ENCODE results near the gene HAPLN3.

The HAPLN3 gene

DNA sequence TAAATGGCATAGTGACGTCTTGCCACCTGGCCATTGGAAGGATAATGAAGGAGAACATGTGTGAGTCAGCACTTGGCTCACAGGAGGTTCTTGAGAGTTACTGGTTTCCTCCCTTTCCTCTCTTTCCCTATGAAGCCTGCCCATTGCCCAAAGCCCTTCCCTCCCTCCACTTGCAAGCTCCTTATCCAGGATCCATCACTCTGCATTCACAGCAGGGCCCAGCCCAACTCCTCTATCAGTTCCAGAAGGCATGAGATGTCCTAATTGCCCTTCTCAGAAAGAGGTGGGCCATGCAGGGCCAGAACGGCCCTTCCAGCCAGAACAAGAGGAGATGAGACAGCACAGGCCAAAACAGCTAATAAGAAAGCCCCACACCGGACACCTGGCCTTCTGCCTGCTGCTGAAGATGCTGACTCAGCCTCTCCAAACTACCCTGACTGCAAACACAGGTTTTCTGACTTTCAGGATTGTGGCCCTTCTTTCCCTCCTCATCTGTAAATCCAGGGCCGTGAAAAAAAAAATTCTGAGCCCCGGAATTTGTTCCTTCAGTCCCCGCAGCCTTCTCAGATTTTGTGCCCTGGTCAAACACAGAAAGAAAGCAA, 29.7 kb downstream of the HAPLN3 start:
- FAIRE-seq: no peak
- no peak for DNase-seq (ENCODE audit: insufficient read length, low spot score)

DNA sequence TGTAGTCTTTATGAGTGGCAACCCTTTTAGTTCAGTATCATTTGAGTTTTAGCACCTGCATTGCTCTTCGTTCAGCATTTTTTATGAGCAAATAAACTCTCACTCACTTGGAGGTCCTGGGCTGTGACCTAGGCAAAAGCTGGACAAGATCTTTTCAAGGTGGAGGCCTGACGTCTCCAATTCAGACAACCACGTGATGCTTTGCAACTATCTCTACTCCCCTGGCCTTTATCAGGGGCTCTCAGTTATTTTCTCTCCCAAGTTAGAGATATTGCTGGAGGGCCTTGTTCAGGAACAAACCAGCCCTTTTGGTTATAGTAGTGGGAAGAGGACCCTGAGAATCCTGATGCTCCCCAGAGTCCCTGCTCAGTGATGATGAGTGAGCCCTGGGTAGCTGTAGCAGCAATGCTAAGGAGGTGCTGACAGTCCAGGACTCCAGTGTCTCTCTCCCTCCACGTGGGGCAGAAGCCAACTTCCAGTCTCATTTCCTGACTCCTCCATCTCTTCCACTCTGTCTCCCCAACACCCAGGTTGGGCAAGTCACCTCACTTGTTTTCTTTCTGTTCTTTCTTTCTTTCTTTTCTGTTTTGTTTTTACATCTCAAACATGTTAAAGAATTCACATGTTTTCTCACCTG, 30.4 kb downstream of the HAPLN3 start:
- DNase-seq (ENCODE audit: insufficient read length, low spot score) (no peak), FAIRE-seq (no peak)

DNA sequence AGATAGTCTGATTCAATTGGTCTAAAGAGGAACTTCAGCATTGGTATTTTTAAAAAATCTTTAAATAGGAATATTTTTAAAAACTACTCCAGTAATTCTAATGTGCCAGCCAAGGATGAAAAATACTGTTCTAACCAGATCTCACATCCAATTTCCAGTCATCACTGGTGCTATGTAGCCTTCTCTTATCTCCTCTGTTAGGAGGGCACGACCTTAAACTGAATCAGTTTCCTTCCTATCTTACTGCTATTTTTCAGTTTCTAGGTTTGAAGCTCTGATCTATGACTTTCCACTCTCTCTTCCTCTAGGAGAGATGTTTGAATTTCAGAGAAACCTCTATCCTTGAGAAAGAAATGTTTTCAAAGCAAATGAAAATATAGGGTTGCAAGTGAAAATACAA, 31.9 kb downstream of the HAPLN3 start:
- FAIRE-seq: no peak
- DNase-seq (ENCODE audit: insufficient read length, low spot score): no peak

DNA sequence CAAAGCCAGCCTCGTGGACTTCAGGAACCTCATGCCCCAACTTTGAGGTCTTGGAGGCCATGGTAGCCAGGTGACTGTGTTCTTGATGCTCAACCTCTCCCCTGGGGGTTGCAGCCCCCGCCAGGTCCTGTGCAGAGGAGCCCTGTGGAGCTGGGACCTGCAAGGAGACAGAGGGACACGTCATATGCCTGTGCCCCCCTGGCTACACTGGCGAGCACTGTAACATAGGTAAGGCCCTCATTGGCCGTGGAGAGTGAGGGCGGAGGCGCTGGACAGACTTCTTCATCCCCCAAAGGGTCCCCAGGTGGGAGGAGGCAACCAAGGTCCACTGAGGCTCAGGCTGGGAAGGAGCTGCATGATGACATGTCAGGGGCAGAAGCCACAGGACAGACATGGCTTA, 35.1 kb downstream of the HAPLN3 start:
- FAIRE-seq (no peak), DNase-seq (ENCODE audit: insufficient read length, low spot score) (no peak)

DNA sequence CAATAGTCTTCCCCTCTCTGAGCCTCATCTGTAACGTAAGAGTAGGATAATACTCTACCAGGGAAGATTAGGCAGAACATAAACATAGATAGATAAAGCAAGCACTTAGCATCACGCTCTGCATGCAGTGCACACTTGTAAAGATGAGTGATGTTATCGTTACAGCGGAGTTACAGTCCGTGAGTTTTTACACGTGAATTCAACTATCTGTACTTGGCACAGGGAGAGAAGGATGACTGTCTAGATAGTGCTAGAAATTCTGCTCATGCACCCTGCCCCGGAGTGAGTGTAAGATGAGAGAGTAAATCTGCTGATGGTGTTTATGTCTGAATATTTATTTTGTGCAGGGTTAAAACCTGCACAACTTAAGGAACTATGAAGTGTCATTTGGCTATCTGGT, 35.8 kb downstream of the HAPLN3 start:
- FAIRE-seq: no peak

DNA sequence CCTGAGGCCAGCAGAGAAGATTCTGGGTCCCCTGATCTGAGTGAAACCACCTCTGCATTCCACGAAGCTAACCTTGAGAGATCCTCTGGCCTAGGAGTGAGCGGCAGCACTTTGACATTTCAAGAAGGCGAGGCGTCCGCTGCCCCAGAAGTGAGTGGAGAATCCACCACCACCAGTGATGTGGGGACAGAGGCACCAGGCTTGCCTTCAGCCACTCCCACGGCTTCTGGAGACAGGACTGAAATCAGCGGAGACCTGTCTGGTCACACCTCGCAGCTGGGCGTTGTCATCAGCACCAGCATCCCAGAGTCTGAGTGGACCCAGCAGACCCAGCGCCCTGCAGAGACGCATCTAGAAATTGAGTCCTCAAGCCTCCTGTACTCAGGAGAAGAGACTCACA, 36.4 kb downstream of the HAPLN3 start:
- no peak for FAIRE-seq

More for the DNA sequence above, 35.8 kb downstream of the HAPLN3 start:
- DNase-seq (ENCODE audit: insufficient read length, low spot score): no peak

DNA sequence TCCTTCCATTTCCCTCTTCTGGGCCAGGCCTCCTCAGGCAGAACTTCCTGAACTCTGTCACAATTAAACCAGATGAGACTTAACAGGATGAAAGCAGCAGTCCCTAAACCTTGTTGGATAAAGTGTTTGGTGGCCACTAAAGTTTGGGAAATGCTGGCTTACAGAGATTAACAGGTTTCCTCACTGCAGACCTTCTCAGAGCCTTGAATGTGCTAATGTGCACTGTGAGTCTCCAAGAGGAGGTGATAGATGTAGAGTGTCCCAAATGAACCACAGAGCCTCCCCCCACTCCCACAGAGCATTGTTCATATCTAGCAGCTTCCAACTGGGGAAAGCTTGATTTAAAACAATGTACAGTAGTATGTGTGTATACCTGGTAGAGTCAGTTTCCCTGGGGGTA, 42.9 kb downstream of the HAPLN3 start:
- DNase-seq (ENCODE audit: insufficient read length, low spot score) (no peak), FAIRE-seq (no peak)

More for the DNA sequence above, 36.4 kb downstream of the HAPLN3 start:
- DNase-seq (ENCODE audit: insufficient read length, low spot score): no peak

DNA sequence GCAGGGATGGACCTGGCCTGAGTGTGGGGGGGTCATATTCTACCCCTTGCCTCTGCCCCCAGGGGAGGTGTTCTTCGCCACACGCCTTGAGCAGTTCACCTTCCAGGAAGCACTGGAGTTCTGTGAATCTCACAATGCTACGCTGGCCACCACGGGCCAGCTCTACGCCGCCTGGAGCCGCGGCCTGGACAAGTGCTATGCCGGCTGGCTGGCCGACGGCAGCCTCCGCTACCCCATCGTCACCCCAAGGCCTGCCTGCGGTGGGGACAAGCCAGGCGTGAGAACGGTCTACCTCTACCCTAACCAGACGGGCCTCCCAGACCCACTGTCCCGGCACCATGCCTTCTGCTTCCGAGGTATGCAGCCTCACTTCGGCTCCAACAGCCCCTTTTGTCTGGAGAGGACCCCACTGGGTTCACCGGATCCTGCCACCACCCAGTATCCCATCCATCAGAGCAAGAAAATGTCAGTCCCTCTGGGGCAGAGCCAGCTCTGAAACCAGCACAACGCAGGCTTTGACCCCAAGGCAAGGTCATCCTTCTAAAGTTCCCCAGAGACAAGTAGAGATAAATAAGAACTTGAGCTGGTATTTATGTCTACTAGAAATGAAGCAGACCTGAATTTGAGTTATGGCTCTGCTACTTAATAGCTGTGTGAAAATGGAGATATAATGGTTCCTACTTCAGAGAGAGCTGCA, 45.8 kb downstream of the HAPLN3 start:
- FAIRE-seq (no peak), DNase-seq (ENCODE audit: insufficient read length, low spot score) (no peak)

DNA sequence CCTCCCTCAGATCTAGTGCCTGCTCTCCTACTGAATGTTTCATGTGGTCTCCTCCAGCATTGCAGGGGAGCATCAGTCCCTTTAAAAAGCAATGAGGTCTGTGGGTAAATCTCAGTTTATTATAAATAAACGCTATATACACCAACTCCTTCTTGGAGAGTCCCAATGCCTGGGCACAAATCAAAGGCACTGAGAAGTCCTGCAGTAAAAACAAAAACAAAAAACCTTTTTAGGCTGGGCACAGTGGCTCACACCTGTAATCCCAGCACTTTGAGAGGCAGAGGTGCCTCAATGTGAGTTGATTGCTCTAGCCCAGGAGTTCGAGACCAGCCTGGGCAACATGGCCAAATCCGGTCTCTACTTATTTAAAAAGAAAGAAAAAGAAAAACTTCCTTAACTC, 47.1 kb downstream of the HAPLN3 start:
- no peak for DNase-seq (ENCODE audit: insufficient read length, low spot score)
- no peak for FAIRE-seq

DNA sequence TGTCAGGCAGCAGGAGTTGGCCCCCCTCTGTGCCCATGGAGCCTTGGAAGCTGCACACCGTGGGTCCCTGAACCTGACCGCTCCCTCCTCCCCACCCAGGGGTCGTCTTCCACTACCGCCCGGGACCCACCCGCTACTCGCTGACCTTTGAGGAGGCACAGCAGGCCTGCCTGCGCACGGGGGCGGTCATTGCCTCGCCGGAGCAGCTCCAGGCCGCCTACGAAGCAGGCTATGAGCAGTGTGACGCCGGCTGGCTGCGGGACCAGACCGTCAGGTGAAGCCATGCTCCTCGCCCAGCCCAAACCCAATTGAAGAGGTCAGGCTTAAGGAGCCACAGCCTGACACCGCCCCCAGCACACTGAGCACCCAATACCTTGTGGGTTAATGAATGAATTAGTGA, 48.2 kb downstream of the HAPLN3 start:
- no peak for DNase-seq (ENCODE audit: insufficient read length, low spot score)
- no peak for FAIRE-seq

DNA sequence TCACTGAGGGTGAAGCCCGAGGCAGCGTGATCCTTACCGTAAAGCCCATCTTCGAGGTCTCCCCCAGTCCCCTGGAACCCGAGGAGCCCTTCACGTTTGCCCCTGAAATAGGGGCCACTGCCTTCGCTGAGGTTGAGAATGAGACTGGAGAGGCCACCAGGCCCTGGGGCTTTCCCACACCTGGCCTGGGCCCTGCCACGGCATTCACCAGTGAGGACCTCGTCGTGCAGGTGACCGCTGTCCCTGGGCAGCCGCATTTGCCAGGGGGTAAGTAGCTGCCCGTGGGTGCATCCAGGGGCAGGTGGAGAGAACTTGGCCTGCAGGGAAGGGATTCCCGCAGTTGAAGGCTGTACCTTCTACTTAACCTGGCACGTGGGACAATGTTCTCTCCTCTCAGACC, 49.7 kb downstream of the HAPLN3 start:
- FAIRE-seq: no peak

DNA sequence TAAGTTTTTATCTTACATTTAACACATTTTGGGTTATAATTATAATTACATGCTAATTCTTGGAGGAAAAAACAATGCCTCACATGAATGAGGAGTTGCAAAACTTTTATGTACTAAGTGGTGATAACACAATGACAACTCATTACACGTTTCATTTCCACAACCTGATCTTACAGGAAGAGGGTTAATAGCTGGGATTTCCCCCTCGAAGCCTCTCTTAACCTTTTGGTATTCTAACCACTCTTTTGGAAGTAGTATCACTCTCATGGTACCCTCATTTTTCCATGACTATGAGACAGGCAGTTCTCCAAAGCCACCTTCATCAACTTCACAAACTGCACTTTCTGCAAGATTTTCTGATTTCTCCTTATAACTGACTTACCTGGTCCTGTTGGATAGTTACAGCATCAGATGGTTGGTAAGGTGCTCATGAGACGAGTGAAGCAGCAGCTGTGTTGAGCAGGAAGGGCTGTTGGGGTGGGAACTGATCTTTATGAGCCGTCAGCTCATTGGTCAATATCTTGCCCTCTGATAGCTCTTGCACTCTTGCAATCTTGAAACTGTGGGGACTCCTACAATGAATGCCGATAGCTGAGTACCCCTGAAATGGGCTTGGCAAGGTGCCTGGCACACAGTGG, 50.5 kb downstream of the HAPLN3 start:
- no peak for FAIRE-seq

More for the DNA sequence above, 49.7 kb downstream of the HAPLN3 start:
- no peak for DNase-seq (ENCODE audit: insufficient read length, low spot score)

DNA sequence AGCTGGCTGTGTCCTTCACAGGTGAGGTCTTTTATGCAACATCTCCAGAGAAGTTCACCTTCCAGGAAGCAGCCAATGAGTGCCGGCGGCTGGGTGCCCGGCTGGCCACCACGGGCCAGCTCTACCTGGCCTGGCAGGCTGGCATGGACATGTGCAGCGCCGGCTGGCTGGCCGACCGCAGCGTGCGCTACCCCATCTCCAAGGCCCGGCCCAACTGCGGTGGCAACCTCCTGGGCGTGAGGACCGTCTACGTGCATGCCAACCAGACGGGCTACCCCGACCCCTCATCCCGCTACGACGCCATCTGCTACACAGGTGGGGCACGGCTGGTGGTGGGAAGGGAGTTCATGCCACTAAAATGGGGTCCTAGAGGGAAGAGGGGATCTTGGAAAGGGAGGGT, 52.0 kb downstream of the HAPLN3 start:
- FAIRE-seq (no peak), DNase-seq (ENCODE audit: insufficient read length, low spot score) (no peak)

More for the DNA sequence above, 50.5 kb downstream of the HAPLN3 start:
- no peak for DNase-seq (ENCODE audit: insufficient read length, low spot score)

DNA sequence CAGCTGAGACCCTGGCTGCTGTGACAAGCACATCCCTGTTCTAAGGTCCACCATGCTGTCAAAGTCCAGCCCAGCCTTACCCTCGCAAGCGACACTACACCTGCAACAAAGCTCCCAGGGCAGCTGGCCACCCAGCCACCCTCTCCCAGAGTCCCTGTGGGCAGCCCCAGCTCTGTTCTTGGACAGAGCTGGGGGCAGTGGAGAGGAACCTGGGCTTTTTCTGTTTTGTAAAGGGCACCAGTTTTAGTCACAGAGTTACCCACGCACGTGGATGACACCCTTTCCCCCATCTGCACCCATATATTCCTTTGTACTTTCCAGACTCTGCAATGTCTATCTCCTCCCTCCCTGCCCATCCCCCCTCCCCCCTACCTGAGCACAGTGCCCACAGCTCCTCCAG, 53.2 kb downstream of the HAPLN3 start:
- FAIRE-seq: no peak
- DNase-seq (ENCODE audit: insufficient read length, low spot score): no peak

DNA sequence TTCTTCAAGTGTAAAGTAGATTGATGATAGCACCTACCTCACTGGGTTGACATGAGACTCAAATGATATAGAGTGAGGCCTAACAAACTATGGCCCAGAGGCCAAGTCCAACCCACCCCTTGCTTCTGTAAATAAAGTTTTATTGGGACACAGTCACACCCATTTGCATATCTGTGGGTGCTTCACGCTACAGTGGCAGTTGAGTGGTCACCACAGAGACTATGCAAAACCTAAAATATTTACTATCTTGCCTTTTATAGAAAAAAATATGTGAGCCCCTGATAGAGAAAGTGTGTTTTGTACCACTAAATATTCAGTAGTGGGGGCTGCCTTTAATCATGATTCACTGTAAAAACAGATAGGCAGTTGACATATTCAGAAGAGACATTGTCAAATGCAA, 54.1 kb downstream of the HAPLN3 start:
- FAIRE-seq: no peak
- DNase-seq (ENCODE audit: insufficient read length, low spot score): no peak

DNA sequence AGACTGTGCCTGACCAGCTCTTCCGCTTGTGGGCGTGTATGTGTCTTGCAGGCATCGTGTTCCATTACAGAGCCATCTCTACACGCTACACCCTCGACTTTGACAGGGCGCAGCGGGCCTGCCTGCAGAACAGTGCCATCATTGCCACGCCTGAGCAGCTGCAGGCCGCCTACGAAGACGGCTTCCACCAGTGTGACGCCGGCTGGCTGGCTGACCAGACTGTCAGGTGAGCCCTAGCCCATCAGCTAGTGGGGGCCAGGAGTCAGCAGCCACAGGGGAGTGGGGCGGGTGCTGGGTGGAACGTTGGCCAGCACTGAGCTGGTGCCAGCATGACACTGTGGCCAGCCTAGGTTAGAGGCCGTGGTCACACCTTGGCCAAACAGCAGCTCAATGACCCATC, 55.4 kb downstream of the HAPLN3 start:
- no peak for FAIRE-seq
- no peak for DNase-seq (ENCODE audit: insufficient read length, low spot score)

DNA sequence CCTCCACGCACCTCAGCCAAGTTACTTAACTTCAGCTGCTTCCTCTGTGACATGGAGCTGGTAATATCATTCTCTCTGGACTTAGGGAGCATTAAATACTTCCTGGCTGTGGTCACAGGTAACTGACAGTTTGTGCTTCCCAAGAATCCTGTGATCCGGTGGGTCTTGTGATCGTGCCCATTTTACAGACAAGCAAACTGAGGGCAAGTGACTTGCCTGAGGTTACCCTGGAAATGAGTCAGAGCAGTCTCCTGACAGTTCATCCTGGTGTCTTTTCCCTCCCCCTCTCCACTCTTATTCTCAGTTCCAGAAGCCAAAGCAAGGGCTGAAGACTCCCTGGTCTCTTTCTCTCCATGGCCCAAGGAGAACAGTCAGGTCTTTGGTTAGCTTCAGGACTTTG, 56.2 kb downstream of the HAPLN3 start:
- FAIRE-seq: no peak
- no peak for DNase-seq (ENCODE audit: insufficient read length, low spot score)

DNA sequence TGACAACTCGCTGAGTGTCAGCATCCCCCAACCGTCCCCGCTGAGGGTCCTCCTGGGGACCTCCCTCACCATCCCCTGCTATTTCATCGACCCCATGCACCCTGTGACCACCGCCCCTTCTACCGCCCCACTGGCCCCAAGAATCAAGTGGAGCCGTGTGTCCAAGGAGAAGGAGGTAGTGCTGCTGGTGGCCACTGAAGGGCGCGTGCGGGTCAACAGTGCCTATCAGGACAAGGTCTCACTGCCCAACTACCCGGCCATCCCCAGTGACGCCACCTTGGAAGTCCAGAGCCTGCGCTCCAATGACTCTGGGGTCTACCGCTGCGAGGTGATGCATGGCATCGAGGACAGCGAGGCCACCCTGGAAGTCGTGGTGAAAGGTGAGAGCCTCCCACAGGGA, 56.7 kb downstream of the HAPLN3 start:
- no peak for FAIRE-seq
- DNase-seq (ENCODE audit: insufficient read length, low spot score): no peak

DNA sequence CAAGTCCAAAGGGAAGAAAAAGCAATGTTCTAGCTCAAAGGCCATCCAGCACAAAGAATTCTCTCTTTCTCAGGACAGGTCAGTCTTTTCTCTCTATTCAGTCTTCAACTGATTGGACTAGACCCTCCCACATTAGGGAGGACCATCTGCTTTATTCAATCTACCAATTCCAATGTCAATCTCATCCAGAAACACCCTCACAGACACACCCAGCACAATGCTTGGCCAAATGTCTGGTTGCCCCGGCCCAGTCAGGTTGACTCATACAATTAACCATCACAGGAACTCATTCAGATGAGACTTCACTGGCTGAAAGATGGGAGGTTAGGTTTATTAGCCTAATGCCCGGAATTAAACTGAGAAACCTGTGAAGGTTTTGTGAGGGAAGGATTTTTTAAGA, 59.7 kb downstream of the HAPLN3 start:
- FAIRE-seq: no peak
- no peak for DNase-seq (ENCODE audit: insufficient read length, low spot score)

DNA sequence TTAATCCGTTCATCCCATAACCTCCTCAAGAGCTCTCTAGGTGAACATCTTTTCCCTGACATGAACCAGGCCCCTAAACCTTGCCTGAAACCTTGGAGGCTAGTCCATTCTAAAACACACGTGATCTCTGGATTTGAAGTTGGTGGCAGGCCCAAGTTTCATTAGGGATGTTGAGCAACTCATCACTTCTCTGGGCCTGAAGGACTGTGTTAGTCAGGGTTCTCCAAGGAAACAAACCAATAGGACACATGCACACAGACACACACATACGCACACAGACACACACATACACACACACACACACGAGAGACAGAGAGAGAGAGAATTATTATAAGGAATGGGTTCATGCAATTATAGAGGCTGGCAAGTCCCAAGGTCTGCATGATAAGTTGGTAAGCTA, 60.2 kb downstream of the HAPLN3 start:
- DNase-seq (ENCODE audit: insufficient read length, low spot score) (no peak), FAIRE-seq (no peak)

DNA sequence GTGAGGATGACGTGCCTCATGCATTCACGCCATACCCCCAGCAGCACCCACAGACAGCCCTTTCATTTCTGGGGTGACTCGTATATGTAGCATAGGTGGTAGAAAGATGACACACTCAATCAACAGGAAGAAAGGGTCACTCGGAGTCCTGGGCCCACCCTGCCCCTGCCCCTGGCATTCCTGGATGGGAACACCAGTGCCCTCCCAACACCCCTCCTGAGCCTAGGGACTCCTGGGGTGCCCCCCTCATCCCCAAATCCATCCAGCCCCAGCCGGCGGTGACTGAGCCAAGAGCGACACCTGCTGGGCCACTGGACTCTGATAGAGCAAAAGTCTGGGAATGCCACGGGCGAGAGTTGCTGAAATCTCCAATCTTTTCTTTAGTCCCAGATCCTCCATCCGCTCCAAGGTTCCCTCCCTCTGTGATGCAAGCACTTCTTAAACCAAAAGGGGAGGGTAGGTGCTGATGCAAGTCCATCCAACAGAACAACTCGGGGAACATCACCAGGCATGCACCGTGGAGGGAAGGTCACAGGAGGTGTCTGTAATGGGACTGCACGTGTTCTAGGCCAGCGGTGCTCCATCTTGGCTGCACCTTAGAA, 61.0 kb downstream of the HAPLN3 start:
- no peak for FAIRE-seq
- DNase-seq (ENCODE audit: insufficient read length, low spot score): no peak

Measured in GM19239 (cell line).